Measurements from ENCODE around the gene RASGEF1B.

DNA sequence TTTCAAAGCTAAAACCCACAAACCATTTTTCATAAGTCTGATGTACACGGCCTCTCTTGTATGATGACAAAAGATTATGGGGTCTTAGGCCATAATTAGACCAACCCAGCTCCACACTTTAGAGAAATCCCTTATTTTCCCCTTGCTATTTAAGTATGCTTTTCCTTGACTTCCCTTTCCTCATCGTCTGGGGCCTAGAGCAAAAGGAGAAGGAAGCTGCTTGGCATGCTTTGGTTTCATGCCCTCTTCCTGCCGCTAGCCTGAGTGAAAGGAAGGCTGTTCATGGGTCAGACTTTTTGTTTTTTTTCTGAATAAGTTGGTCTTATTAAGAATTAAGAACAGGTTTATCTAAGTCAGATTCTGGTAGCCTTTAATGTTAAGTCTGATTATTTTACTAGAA, 10.6 kb upstream of the RASGEF1B start:
- TF ChIP-seq, protein P1, sequence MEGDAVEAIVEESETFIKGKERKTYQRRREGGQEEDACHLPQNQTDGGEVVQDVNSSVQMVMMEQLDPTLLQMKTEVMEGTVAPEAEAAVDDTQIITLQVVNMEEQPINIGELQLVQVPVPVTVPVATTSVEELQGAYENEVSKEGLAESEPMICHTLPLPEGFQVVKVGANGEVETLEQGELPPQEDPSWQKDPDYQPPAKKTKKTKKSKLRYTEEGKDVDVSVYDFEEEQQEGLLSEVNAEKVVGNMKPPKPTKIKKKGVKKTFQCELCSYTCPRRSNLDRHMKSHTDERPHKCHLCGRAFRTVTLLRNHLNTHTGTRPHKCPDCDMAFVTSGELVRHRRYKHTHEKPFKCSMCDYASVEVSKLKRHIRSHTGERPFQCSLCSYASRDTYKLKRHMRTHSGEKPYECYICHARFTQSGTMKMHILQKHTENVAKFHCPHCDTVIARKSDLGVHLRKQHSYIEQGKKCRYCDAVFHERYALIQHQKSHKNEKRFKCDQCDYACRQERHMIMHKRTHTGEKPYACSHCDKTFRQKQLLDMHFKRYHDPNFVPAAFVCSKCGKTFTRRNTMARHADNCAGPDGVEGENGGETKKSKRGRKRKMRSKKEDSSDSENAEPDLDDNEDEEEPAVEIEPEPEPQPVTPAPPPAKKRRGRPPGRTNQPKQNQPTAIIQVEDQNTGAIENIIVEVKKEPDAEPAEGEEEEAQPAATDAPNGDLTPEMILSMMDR (IDR thresholded peaks at IDR 0.05) = no peak
- TF ChIP-seq POLR2A (IDR thresholded peaks at IDR 0.05) = no peak
- TF ChIP-seq EP300 (IDR thresholded peaks at IDR 0.05) = no peak
